ENCODE measurements around the gene FRK. TPM values are rescaled to one million over a fixed set of nuclear protein-coding genes. Genes with fewer than 3 reads are reported as not detected.

FRK gene
- polyA plus RNA-seq, 3 donors = not detected

GRCh38 chr6:115905471-115905870 lies 155.2 kb downstream of the FRK start:
- H3K4me3 ChIP-seq (replicated peaks in 1 of 3; ENCODE audit: low read depth in 2 of 3, low read length in 3 of 3) = no peak overlapping the region
- 80% methylated on average over 3 of the region's 5 CpGs for WGBS (ENCODE audit: insufficient coverage)

GRCh38 chr6:115902436-115902835 lies 158.3 kb downstream of the FRK start:
- peaks cover 0 to 2% (median 0%) of the 10 kb centered on the region in 7 donors for H3K9me3 Mint-ChIP-seq
- no peak for TF ChIP-seq CTCF (IDR thresholded peaks at IDR 0.05)
- WGBS (ENCODE audit: insufficient coverage) = no CpG with 5 or more reads among the region's 2 CpGs
- Histone ChIP-seq H3K4me2 (replicated peaks; ENCODE audit: extremely low read depth, low read length, poor library complexity, severe bottlenecking) (no peak overlapping the region), H3K79me2 (ENCODE audit: insufficient read depth, low read length) (no peaks in the 10 kb centered on the region), H3K27ac (ENCODE audit: low read depth in 1 of 2, low read length in 2 of 2) (no peak overlapping the region), H3K4me1 (ENCODE audit: control insufficient read depth in 1 of 2, insufficient read depth in 2 of 2, low read length in 2 of 2) (no peaks in the 10 kb centered on the region), H3K36me3 (replicated peaks in 1 of 2; ENCODE audit: control insufficient read depth in 1 of 2, insufficient read depth in 2 of 2, low read length in 2 of 2) (no peaks in the 10 kb centered on the region), H3K27me3 (ENCODE audit: control insufficient read depth in 2 of 2, insufficient read depth in 2 of 2, low read length in 2 of 2) (no peaks in the 10 kb centered on the region), H3K9ac (ENCODE audit: insufficient read depth, low read length, poor library complexity, severe bottlenecking) (no peak overlapping the region), H3K4me3 (replicated peaks in 1 of 3; ENCODE audit: low read depth in 2 of 3, low read length in 3 of 3) (no peak overlapping the region), H3K9me3 (replicated peaks in 1 of 2; ENCODE audit: control insufficient read depth in 1 of 2, insufficient read depth in 1 of 2, low read length in 2 of 2) (no peaks in the 10 kb centered on the region), H2AFZ (ENCODE audit: insufficient read depth, low read depth, low read length, poor library complexity, severe bottlenecking) (no peak overlapping the region), H4K20me1 (ENCODE audit: insufficient read depth, low read length) (no peaks in the 10 kb centered on the region)
- H3K4me1 Mint-ChIP-seq = no peaks in the 10 kb centered on the region
- no peaks in the 10 kb centered on the region for H3K36me3 Mint-ChIP-seq
- no peak overlapping the region for H3K27ac Mint-ChIP-seq
- no peak overlapping the region for H3K4me3 Mint-ChIP-seq
- DNase-seq = no peak
- peaks cover 0 to 4% (median 3%) of the 10 kb centered on the region in 3 donors for H3K27me3 Mint-ChIP-seq (ENCODE audit: low read depth in 3 of 3)
- intact Hi-C loops (cut with micrococcal nuclease) = no loop called here

More at GRCh38 chr6:115905471-115905870, 155.2 kb downstream of the FRK start:
- Histone ChIP-seq H3K36me3 (replicated peaks in 1 of 2; ENCODE audit: control insufficient read depth in 1 of 2, insufficient read depth in 2 of 2, low read length in 2 of 2) (no peaks in the 10 kb centered on the region), H3K79me2 (ENCODE audit: insufficient read depth, low read length) (no peaks in the 10 kb centered on the region), H4K20me1 (ENCODE audit: insufficient read depth, low read length) (no peaks in the 10 kb centered on the region), H3K27me3 (ENCODE audit: control insufficient read depth in 2 of 2, insufficient read depth in 2 of 2, low read length in 2 of 2) (no peaks in the 10 kb centered on the region), H3K9me3 (replicated peaks in 1 of 2; ENCODE audit: control insufficient read depth in 1 of 2, insufficient read depth in 1 of 2, low read length in 2 of 2) (no peaks in the 10 kb centered on the region), H3K27ac (ENCODE audit: low read depth in 1 of 2, low read length in 2 of 2) (no peak overlapping the region), H3K4me2 (replicated peaks; ENCODE audit: extremely low read depth, low read length, poor library complexity, severe bottlenecking) (no peak overlapping the region), H3K9ac (ENCODE audit: insufficient read depth, low read length, poor library complexity, severe bottlenecking) (no peak overlapping the region), H2AFZ (ENCODE audit: insufficient read depth, low read depth, low read length, poor library complexity, severe bottlenecking) (no peak overlapping the region), H3K4me1 (ENCODE audit: control insufficient read depth in 1 of 2, insufficient read depth in 2 of 2, low read length in 2 of 2) (no peaks in the 10 kb centered on the region)
- intact Hi-C loops (cut with micrococcal nuclease) = no loop called here
- peaks cover 0 to 4% (median 3%) of the 10 kb centered on the region in 3 donors for H3K27me3 Mint-ChIP-seq (ENCODE audit: low read depth in 3 of 3)
- no peak overlapping the region for H3K27ac Mint-ChIP-seq
- no peak for TF ChIP-seq CTCF (IDR thresholded peaks at IDR 0.05)
- no peak overlapping the region for H3K4me3 Mint-ChIP-seq
- DNase-seq = no peak
- H3K9me3 Mint-ChIP-seq = peaks cover 0 to 2% (median 0%) of the 10 kb centered on the region in 7 donors
- no peaks in the 10 kb centered on the region for H3K4me1 Mint-ChIP-seq
- H3K36me3 Mint-ChIP-seq = no peaks in the 10 kb centered on the region
